ENCODE results near the gene RILP.

The RILP gene

DNA sequence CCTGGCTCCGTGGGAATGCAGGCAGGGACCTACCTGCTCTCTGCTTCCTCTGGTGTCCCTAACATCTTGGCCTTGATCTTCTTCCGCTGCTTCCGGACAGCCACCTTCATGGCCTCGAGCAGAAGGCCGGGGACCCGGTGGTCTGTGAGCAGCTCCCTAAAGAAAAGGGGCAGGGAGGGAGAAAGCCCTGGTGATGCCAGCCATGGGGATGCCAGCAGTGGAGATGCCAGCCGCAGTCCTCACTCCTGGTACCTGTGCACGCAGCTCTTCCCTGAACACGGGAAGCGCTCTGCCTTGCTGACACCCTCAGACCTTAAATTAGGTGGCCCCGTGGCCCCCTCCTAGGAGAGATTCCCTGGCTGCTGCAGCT lies 1.9 kb downstream of the RILP start (continued):
- TF ChIP-seq RARB (CRISPR knock-in tag; IDR thresholded peaks at IDR 0.05): no peak
- TF ChIP-seq ESRRG (CRISPR knock-in tag; IDR thresholded peaks at IDR 0.05): no peak
- no peak for TF ChIP-seq ZNF70 (CRISPR knock-in tag; IDR thresholded peaks at IDR 0.05)
- no peak for TF ChIP-seq ZC3H10 (CRISPR knock-in tag; IDR thresholded peaks at IDR 0.05)
- TF ChIP-seq ZNF8 (CRISPR knock-in tag; IDR thresholded peaks at IDR 0.05): no peak

DNA sequence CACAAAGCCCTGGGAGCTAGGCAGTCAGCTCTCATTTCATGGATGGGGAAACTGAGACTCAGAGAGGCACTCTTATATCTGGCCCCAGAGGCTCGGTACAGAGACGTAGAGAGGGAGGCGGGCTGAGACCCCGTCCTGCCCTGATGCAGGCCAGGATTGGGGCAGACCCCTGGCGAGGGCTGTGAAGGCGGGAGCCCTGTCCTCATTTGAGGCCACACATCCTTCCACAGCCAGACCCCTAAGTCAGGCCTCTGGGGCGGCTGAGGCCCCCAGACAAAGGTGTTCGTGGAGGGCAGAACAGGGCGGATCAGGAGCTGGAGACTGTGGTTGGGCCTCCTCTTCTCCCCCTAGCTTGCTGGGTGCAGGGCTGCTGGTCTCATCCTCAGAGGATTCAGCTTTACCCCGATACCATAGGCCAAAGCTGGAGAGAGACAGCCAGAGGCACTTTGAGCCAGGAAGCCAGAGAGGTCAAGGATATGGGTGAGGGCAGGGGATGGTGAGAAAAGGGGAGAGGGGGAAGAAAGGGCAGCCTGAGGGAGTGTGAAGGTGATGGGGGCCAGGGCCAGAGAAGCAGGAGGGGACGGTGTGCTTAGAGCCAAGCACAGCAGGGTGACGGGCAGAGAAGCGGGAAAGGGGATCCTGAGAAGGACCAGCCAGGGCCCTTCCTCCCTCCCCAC lies 3.3 kb downstream of the RILP start:
- no peak for TF ChIP-seq ARNTL (CRISPR knock-in tag; IDR thresholded peaks at IDR 0.05; ENCODE audit: borderline replicate concordance, low read depth)
- TF ChIP-seq ISL1 (CRISPR knock-in tag; IDR thresholded peaks at IDR 0.05): no peak
- TF ChIP-seq, protein P1, sequence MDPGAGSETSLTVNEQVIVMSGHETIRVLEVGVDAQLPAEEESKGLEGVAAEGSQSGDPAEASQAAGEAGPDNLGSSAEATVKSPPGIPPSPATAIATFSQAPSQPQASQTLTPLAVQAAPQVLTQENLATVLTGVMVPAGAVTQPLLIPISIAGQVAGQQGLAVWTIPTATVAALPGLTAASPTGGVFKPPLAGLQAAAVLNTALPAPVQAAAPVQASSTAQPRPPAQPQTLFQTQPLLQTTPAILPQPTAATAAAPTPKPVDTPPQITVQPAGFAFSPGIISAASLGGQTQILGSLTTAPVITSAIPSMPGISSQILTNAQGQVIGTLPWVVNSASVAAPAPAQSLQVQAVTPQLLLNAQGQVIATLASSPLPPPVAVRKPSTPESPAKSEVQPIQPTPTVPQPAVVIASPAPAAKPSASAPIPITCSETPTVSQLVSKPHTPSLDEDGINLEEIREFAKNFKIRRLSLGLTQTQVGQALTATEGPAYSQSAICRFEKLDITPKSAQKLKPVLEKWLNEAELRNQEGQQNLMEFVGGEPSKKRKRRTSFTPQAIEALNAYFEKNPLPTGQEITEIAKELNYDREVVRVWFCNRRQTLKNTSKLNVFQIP (CRISPR knock-in tag; IDR thresholded peaks at IDR 0.05; ENCODE audit: borderline replicate concordance, low read depth): no peak
- ATAC-seq: no peak

DNA sequence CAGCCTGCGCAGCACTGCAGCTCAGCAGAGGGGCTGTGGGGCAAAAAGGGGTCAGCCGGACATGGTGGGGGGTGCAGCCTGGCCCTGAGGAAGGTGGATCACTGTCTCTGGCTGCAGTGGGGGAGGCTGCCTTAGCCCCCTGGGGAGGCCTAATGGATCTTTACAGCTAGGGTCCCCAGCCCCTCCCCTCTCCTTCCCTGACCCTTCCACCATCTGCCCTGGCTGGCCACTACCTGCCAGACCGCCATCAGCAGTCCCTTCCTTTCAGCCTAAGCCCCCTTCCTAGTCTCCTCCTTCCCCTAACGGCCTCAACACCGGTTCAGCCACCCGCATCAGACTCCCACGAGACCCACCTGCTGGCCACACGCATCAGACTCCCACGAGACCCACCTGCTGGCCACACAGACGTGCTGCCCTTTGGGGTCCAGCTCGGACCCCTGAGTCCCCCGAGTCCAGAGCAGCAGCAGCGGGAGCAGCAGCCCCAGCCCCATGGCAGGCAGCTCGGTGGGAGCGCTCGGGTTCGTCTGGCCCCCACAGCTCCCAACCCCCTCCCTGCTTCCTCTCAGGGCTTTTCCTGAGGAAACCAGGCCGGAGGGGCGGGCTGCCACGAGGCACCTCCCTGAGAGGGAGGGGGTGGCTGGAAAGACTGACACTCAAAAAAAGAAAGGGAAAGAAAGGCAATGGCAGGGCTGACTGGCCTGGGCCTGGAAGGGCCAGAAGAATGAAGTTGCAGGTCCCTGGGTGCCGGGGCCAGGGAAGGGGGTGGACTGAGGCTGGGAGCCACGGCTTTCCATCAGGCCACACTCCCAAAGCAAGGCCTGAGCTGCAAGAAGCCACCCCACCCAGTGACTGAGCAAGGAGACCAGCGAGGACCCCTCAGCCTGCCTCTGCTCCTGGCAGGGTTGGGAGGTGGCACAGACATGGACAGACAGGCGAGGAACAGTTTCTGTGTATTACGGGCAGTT lies 4.2 kb downstream of the RILP start, which contains the start of gene SCARF1:
SCARF1 (minus strand) TSS at position 526 of the 965 bp plus-strand sequence; CDS start at position 491, 35 bp downstream.
- no peak for ATAC-seq

More for the DNA sequence above, 4.2 kb downstream of the RILP start, which contains the start of gene SCARF1:
- no peak for TF ChIP-seq TOX (CRISPR knock-in tag; IDR thresholded peaks at IDR 0.05; ENCODE audit: borderline replicate concordance)
- TF ChIP-seq, protein P2, sequence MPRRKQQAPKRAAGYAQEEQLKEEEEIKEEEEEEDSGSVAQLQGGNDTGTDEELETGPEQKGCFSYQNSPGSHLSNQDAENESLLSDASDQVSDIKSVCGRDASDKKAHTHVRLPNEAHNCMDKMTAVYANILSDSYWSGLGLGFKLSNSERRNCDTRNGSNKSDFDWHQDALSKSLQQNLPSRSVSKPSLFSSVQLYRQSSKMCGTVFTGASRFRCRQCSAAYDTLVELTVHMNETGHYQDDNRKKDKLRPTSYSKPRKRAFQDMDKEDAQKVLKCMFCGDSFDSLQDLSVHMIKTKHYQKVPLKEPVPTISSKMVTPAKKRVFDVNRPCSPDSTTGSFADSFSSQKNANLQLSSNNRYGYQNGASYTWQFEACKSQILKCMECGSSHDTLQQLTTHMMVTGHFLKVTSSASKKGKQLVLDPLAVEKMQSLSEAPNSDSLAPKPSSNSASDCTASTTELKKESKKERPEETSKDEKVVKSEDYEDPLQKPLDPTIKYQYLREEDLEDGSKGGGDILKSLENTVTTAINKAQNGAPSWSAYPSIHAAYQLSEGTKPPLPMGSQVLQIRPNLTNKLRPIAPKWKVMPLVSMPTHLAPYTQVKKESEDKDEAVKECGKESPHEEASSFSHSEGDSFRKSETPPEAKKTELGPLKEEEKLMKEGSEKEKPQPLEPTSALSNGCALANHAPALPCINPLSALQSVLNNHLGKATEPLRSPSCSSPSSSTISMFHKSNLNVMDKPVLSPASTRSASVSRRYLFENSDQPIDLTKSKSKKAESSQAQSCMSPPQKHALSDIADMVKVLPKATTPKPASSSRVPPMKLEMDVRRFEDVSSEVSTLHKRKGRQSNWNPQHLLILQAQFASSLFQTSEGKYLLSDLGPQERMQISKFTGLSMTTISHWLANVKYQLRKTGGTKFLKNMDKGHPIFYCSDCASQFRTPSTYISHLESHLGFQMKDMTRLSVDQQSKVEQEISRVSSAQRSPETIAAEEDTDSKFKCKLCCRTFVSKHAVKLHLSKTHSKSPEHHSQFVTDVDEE (CRISPR knock-in tag; IDR thresholded peaks at IDR 0.05): no peak
- no peak for TF ChIP-seq ZNF565 (CRISPR knock-in tag; conservative IDR thresholded peaks at IDR 0.05; ENCODE audit: low read depth)
- TF ChIP-seq, protein P3, sequence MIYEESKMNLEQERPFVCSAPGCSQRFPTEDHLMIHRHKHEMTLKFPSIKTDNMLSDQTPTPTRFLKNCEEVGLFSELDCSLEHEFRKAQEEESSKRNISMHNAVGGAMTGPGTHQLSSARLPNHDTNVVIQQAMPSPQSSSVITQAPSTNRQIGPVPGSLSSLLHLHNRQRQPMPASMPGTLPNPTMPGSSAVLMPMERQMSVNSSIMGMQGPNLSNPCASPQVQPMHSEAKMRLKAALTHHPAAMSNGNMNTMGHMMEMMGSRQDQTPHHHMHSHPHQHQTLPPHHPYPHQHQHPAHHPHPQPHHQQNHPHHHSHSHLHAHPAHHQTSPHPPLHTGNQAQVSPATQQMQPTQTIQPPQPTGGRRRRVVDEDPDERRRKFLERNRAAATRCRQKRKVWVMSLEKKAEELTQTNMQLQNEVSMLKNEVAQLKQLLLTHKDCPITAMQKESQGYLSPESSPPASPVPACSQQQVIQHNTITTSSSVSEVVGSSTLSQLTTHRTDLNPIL (CRISPR knock-in tag; IDR thresholded peaks at IDR 0.05; ENCODE audit: low read depth): no peak
- TF ChIP-seq PPARA (CRISPR knock-in tag; IDR thresholded peaks at IDR 0.05; ENCODE audit: borderline replicate concordance): no peak
- TF ChIP-seq, protein P4, sequence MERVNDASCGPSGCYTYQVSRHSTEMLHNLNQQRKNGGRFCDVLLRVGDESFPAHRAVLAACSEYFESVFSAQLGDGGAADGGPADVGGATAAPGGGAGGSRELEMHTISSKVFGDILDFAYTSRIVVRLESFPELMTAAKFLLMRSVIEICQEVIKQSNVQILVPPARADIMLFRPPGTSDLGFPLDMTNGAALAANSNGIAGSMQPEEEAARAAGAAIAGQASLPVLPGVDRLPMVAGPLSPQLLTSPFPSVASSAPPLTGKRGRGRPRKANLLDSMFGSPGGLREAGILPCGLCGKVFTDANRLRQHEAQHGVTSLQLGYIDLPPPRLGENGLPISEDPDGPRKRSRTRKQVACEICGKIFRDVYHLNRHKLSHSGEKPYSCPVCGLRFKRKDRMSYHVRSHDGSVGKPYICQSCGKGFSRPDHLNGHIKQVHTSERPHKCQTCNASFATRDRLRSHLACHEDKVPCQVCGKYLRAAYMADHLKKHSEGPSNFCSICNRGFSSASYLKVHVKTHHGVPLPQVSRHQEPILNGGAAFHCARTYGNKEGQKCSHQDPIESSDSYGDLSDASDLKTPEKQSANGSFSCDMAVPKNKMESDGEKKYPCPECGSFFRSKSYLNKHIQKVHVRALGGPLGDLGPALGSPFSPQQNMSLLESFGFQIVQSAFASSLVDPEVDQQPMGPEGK (CRISPR knock-in tag; IDR thresholded peaks at IDR 0.05; ENCODE audit: borderline replicate concordance): no peak
- TF ChIP-seq ZNF8 (CRISPR knock-in tag; IDR thresholded peaks at IDR 0.05): no peak
- no peak for TF ChIP-seq ESRRG (CRISPR knock-in tag; IDR thresholded peaks at IDR 0.05)
- TF ChIP-seq TCF4 (CRISPR knock-in tag; IDR thresholded peaks at IDR 0.05; ENCODE audit: borderline replicate concordance): no peak
- TF ChIP-seq ZNF70 (CRISPR knock-in tag; IDR thresholded peaks at IDR 0.05): no peak
- TF ChIP-seq, protein P1 (CRISPR knock-in tag; IDR thresholded peaks at IDR 0.05; ENCODE audit: borderline replicate concordance, low read depth): no peak
- TF ChIP-seq CSDC2 (CRISPR knock-in tag; IDR thresholded peaks at IDR 0.05): no peak
- no peak for TF ChIP-seq ZC3H10 (CRISPR knock-in tag; IDR thresholded peaks at IDR 0.05)
- TF ChIP-seq ZFP3 (CRISPR knock-in tag; IDR thresholded peaks at IDR 0.05): no peak
- TF ChIP-seq OSR1 (CRISPR knock-in tag; IDR thresholded peaks at IDR 0.05): no peak
- no peak for TF ChIP-seq GLIS3 (CRISPR knock-in tag; IDR thresholded peaks at IDR 0.05)
- TF ChIP-seq ARNTL (CRISPR knock-in tag; IDR thresholded peaks at IDR 0.05; ENCODE audit: borderline replicate concordance, low read depth): no peak
- no peak for TF ChIP-seq RARB (CRISPR knock-in tag; IDR thresholded peaks at IDR 0.05)

All from SK-N-SH treated with all-trans-retinoic acid at 6 μM for 48 hours (cell line).